HG02884 (cell line): ENCODE measurements around the gene MORF4L2.

ENCODE experiments used
- ATAC-seq: cut with Tn5 transposase; IDR thresholded peaks from one replicate; pipeline ENCODE4 v1.9.1; 2021; ENCODE audit warnings: mild to moderate bottlenecking, moderate library complexity; ENCODE audit not compliant: unreplicated experiment

The MORF4L2 gene

DNA sequence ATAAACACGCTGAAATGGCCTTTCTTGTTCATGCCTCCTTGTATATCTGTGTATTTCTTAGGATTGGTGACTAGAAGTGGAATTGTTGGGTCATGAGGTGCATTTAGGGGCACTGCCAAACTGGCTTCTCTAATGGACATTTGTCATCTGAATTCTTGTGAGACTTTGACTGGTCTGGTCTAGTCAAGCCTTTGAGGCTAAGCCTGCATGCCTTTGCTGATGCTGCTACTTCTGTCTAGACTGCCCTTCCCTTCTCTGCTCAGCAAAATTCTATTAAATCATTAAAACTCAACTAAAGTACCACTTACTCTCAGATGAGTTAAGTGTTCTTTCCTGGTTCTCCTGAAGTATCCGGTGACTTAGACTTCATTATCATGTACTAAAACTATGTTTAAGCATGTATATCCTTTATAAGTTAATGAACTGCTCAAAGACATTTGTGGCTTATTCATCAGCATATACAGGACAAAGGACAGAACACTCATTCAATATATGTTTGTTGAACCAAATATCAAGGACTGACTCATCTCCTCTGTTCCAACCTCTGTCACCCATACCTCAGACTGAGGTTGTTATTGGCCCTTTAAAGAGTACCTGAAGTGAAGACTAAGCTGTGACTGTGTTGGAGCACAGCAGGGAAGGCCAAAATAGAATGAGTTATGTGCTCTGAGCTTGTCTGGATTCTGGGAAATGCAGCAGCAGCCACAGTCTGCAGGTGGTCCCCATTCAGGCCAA lies 48.7 kb downstream of the MORF4L2 start:
- no peak for ATAC-seq

DNA sequence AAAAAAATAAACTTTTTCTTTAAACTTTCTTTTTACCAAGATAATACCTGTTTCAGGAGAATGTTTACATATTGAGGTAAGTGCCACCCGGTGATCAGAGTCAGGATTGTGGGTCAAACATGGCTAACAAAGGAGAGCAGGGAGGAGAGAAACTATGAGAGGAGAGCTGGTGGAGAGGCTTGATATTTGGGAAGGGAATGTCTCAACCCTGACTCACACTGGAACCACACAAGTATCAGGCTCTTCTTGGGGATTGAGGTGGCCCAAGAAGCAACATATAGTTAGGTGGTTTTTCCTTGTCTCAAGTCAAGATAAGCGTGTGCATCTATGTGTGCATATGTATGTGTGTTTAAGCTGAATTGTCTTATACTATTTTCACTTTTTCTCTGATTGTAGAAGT lies 51.1 kb downstream of the MORF4L2 start:
- ATAC-seq = no peak

- no peak for ATAC-seq
These were observed 55.4 kb downstream of the MORF4L2 start for GRCh38 chrX:103631145-103631544.

GRCh38 chrX:103630171-103630511 lies 56.4 kb downstream of the MORF4L2 start:
- ATAC-seq = no peak

- ATAC-seq = no peak
These were observed 57.0 kb downstream of the MORF4L2 start for GRCh38 chrX:103629318-103630170.

- peak; percentile 57 for ATAC-seq
These were observed 57.8 kb downstream of the MORF4L2 start, which contains the start of gene TCEAL1 for GRCh38 chrX:103628386-103629317. Gene TCEAL1 (plus strand): TSS chrX:103628975. CDS start chrX:103629917, 942 bp downstream.

DNA sequence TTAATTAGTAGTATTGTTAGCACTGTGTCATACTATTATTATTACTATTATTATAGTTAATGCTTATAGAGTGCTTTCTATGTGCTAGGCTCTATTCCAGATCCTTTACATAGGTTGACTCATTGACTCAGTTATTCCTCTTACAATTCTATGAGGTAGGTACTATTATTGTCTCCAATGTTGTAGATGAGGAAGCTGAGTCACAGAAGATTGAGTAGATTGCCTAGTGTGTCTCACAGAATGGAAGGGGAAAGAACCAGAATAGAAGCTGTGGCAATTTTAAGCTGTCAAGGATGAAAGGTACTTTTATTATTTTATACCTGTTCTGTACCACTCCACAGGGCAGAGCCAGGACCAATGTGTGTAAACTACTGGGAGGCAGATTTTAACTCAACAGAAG lies 59.6 kb downstream of the MORF4L2 start:
- ATAC-seq = no peak
